Measurements from ENCODE around the gene LRRC26. TPM values are rescaled to one million over a fixed set of nuclear protein-coding genes. Genes with fewer than 3 reads are reported as not detected.

Gene LRRC26
- total RNA-seq, 1 experiment from 2014 or later, result 2.1 TPM

GRCh38 chr9:137218754-137219271, 49.0 kb upstream of the LRRC26 start (continued):
- TF ChIP-seq CTCF (IDR thresholded peaks at IDR 0.05), result no peak
- no peak for TF ChIP-seq TEAD4 (CRISPR knock-in tag; IDR thresholded peaks at IDR 0.05)
- TF ChIP-seq ESRRA (CRISPR knock-in tag; IDR thresholded peaks at IDR 0.05; ENCODE audit: borderline replicate concordance), result no peak
- no peak for TF ChIP-seq CREB1 (CRISPR knock-in tag; IDR thresholded peaks at IDR 0.05)
- TF ChIP-seq NFATC4 (CRISPR knock-in tag; IDR thresholded peaks at IDR 0.05), result no peak
- TF ChIP-seq ATF6 (CRISPR knock-in tag; IDR thresholded peaks at IDR 0.05), result no peak
- TF ChIP-seq ZNF425 (CRISPR knock-in tag; conservative IDR thresholded peaks at IDR 0.05), result no peak

- POLR2A ChIA-PET, result no interaction called here
- CTCF ChIA-PET, result interaction anchor here (0.7 to 1.0 kb wide), 5 partner anchors 9 to 183 kb away, joined by 3 to 5 read pairs (median 3); partner anchors contain the start of gene RNF224
- Mint-ChIP-seq H3K36me3 (0 out of 2 replicates have a peak, but pooled peaks cover 3% of the 10 kb centered on the region), H3K4me1 (peaks cover 4% of the 10 kb centered on the region; the same call in 1 of the 2 replicates), H3K9me3 (no peaks in the 10 kb centered on the region), H3K4me3 (no peak overlapping the region), H3K27ac (no peak overlapping the region), H3K27me3 (ENCODE audit: low read depth) (no peaks in the 10 kb centered on the region)
- TF ChIP-seq IRF2 (CRISPR knock-in tag; IDR thresholded peaks at IDR 0.05; ENCODE audit: borderline replicate concordance, low read depth) (no peak), HMGXB4 (CRISPR knock-in tag; IDR thresholded peaks at IDR 0.05) (no peak), NFATC4 (CRISPR knock-in tag; IDR thresholded peaks at IDR 0.05) (no peak), AFF4 (CRISPR knock-in tag; IDR thresholded peaks at IDR 0.05; ENCODE audit: borderline replicate concordance) (no peak), OVOL2 (CRISPR knock-in tag; IDR thresholded peaks at IDR 0.05; ENCODE audit: borderline replicate concordance) (no peak), PREB (CRISPR knock-in tag; IDR thresholded peaks at IDR 0.05; ENCODE audit: borderline replicate concordance) (no peak), ZNF138 (CRISPR knock-in tag; conservative IDR thresholded peaks at IDR 0.05) (no peak), ZNF416 (CRISPR knock-in tag; IDR thresholded peaks at IDR 0.05) (no peak), ERG (CRISPR knock-in tag; IDR thresholded peaks at IDR 0.05) (no peak)
- no peak for DNase-seq (ENCODE audit: low spot score)
- ATAC-seq, result no peak
Observed at GRCh38 chr9:137218212-137218753, 48.4 kb upstream of the LRRC26 start.
